Measurements from ENCODE around the gene IL1RN. TPM values are rescaled to one million over a fixed set of nuclear protein-coding genes. Genes with fewer than 3 reads are reported as not detected.

The IL1RN gene
- total and polyA plus RNA-seq, 2 of the 4 experiments (the other 2 are of a cell fraction) = not detected

DNA sequence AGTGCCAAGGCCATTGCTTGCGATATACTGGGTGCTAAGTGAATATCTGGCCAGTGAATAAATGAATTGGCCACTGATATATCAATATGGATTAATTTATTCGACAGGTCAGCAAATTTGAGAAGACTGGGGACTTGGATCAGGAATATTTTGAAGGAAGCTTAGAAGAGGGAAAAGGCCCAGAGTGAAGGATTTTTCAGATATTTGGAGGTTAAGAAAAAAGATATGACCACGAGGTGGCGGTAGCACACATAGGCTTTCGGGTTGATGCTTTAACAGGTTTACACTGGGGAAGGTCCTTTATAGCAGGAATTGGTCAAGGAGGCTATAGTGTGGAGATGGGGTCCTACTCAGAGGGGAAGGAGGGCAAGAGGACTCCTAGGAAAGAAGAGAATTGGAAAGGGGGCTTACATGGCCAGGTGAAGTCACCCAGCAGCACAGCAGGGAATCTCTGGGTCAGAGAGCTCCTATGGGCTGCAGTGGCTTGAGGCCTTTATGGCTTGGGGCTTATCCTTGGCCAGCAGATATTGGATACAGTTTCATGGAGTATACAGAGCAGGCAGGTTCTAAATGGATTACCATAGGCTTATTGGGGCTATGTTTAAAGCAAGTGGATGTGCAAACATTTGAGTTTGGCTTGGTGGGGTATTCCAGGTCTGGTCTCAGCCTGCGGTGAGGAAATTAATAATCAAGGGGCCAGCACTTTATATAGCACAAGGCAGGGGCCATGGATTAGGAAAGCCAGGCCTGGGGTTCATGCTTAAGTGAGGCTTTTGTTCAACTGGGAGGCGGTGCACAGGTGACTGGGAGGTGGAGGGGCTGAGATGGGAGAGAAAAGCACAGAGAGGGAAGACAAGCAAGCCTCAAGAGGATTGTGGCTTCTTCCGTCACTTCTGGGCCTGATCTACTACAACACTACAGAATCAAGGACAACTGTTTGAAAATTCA lies 9.7 kb downstream of the IL1RN start (continued):
- TF ChIP-seq, protein P1, sequence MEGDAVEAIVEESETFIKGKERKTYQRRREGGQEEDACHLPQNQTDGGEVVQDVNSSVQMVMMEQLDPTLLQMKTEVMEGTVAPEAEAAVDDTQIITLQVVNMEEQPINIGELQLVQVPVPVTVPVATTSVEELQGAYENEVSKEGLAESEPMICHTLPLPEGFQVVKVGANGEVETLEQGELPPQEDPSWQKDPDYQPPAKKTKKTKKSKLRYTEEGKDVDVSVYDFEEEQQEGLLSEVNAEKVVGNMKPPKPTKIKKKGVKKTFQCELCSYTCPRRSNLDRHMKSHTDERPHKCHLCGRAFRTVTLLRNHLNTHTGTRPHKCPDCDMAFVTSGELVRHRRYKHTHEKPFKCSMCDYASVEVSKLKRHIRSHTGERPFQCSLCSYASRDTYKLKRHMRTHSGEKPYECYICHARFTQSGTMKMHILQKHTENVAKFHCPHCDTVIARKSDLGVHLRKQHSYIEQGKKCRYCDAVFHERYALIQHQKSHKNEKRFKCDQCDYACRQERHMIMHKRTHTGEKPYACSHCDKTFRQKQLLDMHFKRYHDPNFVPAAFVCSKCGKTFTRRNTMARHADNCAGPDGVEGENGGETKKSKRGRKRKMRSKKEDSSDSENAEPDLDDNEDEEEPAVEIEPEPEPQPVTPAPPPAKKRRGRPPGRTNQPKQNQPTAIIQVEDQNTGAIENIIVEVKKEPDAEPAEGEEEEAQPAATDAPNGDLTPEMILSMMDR (conservative IDR thresholded peaks at IDR 0.05; ENCODE audit: low read depth, low read length) = peak; percentile 61

DNA sequence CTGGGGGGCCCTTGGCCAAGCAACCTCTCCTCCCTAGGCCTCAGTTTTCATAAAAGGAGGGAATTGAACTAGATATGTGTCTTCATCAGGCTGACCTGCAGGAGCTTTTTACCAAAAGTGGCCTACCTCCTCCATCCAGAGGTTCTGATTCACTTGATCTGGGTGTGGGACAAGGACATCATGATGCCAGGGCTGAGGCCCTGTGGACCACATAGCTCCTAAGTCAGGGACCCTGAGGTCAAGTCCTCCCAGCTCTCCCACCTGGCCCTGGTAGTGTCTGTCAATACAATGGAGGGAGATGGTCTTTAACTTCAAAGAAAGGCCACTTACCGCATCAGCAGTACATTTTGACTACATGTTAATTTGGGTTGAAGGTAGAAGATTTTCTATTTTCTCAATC lies 10.4 kb downstream of the IL1RN start:
- Histone ChIP-seq H3K14ac (replicated peaks; ENCODE audit: low read depth, low read length) (no peak overlapping the region), H3K4me1 (ENCODE audit: control insufficient read depth, insufficient read depth, low read length) (no peaks in the 10 kb centered on the region), H3K4ac (ENCODE audit: low read depth, low read length) (no peak overlapping the region), H3K9ac (ENCODE audit: low read depth, low read length) (no peak overlapping the region), H4K5ac (ENCODE audit: low read depth, low read length) (no peak overlapping the region), H3K9me1 (ENCODE audit: insufficient read depth, low read length) (no peaks in the 10 kb centered on the region), H4K20me1 (ENCODE audit: insufficient read depth, low read length) (no peaks in the 10 kb centered on the region), H2AK9ac (replicated peaks; ENCODE audit: low read depth, low read length, poor library complexity) (no peak overlapping the region), H2BK15ac (ENCODE audit: low read depth, low read length) (no peak overlapping the region), H3K18ac (ENCODE audit: low read depth, low read length) (no peak overlapping the region), H3K9me3 (ENCODE audit: control insufficient read depth, insufficient read depth, low read length) (no peaks in the 10 kb centered on the region), H3K27ac (ENCODE audit: insufficient read depth, low read length) (no peak overlapping the region), H3K4me3 (ENCODE audit: insufficient read depth, low read depth, low read length) (no peak overlapping the region), H3K27me3 (ENCODE audit: control insufficient read depth, insufficient read depth, low read length) (peaks cover 15% of the 10 kb centered on the region), H3K36me3 (ENCODE audit: control insufficient read depth, insufficient read depth, low read length) (no peaks in the 10 kb centered on the region), H3K79me1 (ENCODE audit: low read depth in 1 of 2, low read length in 2 of 2) (no peaks in the 10 kb centered on the region), H3K23ac (ENCODE audit: low read depth, low read length) (no peak overlapping the region), H2AFZ (replicated peaks; ENCODE audit: low read length, poor library complexity) (no peak overlapping the region), H3K4me2 (ENCODE audit: low read depth, low read length) (no peak overlapping the region), H2BK20ac (ENCODE audit: low read depth, low read length) (no peak overlapping the region), H4K91ac (ENCODE audit: insufficient read depth, low read depth, low read length) (no peak overlapping the region), H3K56ac (ENCODE audit: extremely low read depth, insufficient read depth, low read length) (no peak overlapping the region), H2BK120ac (ENCODE audit: low read depth, low read length) (no peak overlapping the region), H2AK5ac (ENCODE audit: low read depth, low read length) (no peak overlapping the region), H4K8ac (ENCODE audit: low read depth in 2 of 2, low read length in 2 of 2) (no peak overlapping the region), H2BK5ac (ENCODE audit: low read depth, low read length, poor library complexity, severe bottlenecking) (no peak overlapping the region)
- no CpG with 5 or more reads among the region's 1 CpG for WGBS, 2 experiments (ENCODE audit: extremely low coverage in 2 of 2, insufficient read length in 1 of 2)
- dilution Hi-C loops (cut with HindIII; ENCODE audit: low sequenced_read_pairs, unreplicated experiment) = no loop called here
- POLR2A ChIA-PET (ENCODE audit: unreplicated experiment) = no interaction called here
- CTCF ChIA-PET = interaction anchor here (0.6 to 2.6 kb wide), 11 partner anchors 8 to 252 kb away, joined by 3 to 24 read pairs (median 5); no protein-coding TSS in a partner anchor
- BruUV-seq (replicated peaks) = no TSS peak
- ATAC-seq (ENCODE audit: low read depth) (no peak), DNase-seq (no peak)
- intact Hi-C loops (cut with micrococcal nuclease) = loop anchor here (1.0 kb wide), 4 partner anchors 61 to 252 kb away; no protein-coding TSS in a partner anchor
- no peak for TF ChIP-seq CEBPB (IDR thresholded peaks at IDR 0.05; ENCODE audit: low read depth, low read length)
- in situ Hi-C loops (cut with MboI; ENCODE audit: low sequenced_read_pairs) = loop anchor here (5.0 kb wide), 1 partner anchor 234 kb away; no protein-coding TSS in a partner anchor

Measured in IMR-90 (cell line).